NOMO-1 treated with DMSO at 0.1 percent for 48 hours (cell line): Measurements from ENCODE around the gene PLA2G4E.

Experiments
- DNase-seq: peaks from one replicate; lab custom pipeline; 2025; ENCODE audit not compliant: unreplicated experiment; lab: John Stamatoyannopoulos, UW

Gene PLA2G4E

DNA sequence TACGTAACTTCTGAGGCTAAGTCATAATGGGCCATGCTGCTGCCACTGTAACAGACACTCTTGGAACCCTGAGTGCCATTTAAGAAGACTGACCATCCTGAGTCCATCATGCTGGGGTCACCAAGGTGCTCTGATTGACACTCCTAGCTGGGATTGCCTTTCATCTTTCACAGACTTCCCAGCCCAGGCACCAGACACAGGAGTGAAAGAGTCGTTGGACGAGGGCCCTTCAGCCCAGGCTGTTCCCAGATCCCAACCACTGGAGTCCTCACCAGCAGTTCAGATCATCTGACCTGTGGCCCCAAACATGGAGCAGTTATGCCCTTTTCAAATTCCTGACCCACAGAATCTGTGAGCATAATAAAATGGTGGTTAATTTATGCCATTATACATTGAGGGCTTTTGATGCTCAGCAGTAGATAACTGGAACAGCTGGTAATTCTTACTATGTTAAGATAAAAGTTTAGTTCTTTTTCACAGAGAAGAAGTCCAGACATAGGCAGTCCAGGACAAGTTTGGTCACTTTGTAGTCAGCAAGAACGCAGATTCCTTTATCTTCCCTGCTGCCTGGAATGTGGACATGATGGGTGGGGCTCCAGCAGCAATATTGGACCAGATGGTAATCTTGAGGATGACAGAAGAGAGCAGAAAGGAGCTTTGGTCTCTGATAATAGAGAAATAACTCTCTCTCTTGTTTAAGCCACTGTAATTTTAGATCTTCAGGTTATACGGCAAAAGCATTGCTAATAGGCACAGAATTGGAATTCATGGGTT, 41.2 kb downstream of the PLA2G4E start:
- DNase-seq = no peak

DNA sequence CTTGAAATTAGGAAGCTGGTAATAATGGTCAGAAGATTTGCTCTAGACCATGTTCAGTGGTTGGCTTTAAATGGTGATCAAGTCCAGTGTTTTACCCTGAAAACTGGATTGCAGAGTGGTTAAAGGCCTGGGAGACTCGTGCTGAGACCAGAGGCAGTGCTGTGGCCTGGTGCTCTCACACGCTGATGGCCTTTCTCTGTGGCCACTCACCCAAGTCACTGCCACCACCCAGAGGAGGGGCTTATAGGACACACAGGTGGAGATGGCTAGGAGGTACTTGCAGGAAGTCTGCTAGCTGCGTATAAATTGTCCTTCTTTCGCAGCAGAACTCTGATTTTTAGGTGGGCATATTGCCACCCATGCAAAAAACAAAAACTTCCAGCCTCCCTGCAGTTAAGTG, 42.3 kb downstream of the PLA2G4E start:
- DNase-seq = no peak

DNA sequence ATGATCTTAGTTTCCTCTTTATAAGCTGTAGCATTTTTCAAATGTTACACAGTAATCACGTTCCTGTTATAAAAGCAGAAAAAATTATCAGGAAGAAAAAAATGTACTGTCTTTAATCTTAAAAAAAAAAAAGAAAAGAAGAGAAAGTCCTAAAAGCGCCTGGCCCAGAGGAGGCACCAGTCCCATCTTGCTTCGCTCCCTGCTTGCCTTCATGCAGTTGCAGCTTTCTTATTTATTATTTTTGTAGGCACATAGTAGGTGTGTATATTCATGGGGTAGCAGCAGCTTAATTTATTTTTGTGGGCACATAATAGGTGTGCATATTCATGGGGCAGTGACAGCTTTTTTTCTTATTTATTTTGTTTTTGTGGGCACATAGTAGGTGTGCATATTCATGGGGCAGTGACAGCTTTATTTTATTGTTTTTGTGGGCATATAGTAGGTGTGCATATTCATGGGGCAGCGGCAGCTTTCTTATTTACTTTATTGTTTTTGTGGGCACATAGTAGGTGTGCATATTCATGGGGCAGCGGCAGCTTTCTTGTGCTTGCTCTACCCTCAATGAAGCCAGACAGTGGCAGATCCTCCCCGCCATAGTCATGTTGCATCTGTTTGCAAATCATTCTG, 43.0 kb downstream of the PLA2G4E start:
- DNase-seq = no peak

DNA sequence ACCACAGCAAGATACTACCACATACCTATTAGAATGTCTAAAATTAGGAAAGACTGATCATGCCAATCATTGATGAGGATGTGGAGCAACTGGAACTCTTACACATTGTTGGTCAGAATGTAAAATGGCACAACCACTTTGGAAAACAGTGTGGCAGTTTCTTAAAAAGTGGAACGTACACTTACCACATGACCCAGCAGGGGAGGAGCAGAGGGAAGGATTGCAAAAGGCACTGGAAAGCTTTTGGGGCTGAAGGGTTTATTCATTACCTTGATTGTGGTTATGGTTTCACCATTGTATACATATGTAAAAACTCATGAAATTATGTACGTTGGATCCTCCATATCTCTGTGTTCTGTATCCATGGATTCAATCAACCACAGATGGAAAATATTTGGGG, 45.2 kb downstream of the PLA2G4E start:
- DNase-seq = peak; percentile 33

DNA sequence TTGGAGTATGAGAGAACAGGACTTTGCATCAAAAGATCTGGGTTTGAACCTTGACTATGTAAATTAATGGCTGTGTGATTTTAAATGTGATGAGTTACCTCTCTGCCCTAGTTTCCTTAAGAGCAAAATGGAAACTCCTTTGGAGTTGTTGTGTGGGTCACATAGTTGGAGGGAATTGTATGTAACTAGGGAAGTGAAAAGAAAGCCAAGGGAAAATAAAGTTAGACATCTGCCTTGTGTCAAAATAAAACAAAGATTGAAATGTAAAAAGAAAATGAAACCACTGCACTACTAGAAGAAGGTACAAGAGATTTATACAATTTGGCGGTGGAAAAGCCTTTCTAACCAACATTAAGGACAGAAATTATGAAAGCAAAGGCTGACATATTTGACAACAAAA, 46.8 kb downstream of the PLA2G4E start:
- no peak for DNase-seq

DNA sequence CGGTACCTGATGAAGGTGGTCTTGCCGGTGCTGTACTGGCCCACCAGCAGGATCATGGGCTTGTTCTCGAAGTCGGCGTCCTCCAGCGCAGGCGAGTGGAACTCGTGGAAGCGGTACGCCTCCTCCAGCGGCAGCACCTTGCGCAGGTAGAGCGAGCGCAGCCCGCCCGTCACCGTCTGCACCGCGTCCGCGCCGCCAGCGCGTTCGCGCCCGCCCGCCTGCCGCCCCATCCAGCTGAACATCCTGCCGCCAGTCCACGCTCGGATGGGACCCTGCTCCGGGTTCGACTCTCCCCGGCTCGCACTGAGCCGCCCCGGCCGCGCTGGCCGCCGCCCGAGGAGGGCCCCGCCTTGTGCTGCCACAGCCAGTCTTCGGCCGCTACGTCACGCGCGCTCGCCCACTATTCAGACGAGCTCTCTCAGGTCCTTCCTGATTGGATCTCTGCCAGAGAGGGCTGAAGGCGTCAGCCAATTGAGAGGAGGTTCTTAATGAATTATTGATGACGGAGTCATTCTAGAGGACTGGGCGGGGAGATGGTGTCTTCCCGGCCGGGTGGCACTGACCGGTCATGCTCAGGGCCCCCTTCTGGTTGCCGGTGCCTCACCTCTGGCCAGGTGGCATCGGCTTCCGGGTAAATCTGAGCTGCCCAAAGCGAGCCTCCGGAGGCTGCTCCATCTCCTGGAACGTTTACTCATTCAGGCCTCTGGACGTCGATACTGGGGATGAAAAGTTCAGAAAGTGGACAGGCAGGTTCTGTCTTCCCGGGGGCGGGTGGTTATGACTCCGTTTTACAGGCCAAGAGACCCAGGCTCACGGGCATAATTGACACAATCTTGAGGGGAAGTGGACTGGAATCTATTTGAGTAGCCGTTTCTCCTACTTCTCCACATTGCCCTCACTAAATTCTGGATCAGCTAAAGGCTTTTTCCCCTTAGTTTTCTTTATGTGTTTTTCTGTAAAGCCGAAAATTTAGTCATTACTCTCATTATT, 48.3 kb downstream of the PLA2G4E start, which contains the start of gene EHD4:
Gene EHD4, minus strand, starts transcription at position 305 of the 990 bp plus-strand sequence. Its CDS starts 63 bp downstream, at position 242.
- peak; percentile 98 for DNase-seq

DNA sequence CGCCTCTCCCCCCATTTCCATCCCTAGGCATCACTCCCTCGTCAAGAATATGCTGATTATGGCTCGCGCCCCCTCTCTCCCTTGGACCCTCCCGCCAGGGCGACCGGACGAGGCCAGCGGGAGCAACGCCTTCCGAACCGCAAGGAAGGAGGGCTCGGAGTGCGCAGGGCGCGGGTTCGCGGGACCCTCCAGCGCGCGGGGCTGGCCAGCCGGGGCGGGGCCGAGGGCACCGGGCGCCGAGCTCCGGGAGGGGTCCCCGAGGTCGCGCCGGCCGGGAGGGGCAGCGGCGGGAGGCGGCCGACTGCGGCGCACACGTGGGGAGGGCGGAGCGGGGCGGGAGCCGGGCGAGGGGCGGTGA, 49.0 kb downstream of the PLA2G4E start:
- DNase-seq = no peak

DNA sequence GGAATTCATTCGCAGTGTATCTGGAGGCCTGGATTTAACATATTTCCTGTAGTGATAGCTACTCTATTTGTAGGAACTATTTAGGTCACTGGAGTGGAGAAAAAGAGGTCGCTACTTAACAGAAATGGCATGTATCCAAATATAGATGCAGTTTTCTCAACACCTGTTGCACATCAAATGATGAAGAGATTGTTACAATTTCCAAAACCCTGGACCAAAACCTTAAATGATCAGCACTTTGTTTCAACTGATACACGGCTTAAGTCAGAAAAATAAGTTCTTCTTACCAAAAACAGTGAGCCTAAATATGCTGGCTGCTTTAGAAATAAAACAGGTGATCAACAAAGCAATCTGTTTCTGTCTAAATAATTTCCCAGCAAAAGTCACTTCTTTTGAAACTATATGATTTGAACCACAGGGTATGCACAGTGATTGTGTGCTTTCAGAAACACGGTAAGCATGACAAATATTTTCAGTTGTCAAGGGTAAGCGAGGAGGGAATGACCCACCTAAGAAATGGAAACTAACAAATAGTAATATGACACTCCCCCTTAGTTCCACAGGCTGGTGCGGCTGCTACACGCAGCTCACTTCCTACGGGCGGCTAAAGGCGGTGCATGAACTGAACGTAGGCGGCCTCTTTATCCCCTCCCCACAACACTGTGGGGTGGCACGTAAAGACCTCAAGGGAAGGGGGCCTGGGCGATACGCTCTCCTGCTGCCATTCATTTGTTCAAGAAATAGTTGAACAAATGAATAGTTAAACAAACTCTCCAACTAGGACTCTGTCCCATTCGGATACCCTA, 49.5 kb downstream of the PLA2G4E start:
- DNase-seq = peak; percentile 44

DNA sequence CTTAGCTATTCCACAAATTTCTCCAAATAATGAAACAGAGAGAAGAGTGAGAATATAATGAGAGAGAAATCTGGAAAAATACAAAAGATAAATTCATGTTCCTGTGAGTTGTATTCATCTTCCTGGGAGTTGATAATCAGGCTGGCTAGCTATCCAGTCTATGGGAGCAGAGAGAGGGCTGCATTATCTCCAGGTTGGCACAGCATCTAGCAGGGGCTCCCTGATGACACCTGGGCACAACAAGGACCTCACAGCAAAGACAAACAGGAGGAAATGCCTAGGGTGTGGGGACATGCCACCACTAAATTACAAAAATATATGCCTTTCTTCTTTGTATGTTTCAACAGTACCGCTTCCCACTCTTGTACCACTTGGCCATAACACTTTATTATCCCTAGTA, 50.4 kb downstream of the PLA2G4E start:
- no peak for DNase-seq

DNA sequence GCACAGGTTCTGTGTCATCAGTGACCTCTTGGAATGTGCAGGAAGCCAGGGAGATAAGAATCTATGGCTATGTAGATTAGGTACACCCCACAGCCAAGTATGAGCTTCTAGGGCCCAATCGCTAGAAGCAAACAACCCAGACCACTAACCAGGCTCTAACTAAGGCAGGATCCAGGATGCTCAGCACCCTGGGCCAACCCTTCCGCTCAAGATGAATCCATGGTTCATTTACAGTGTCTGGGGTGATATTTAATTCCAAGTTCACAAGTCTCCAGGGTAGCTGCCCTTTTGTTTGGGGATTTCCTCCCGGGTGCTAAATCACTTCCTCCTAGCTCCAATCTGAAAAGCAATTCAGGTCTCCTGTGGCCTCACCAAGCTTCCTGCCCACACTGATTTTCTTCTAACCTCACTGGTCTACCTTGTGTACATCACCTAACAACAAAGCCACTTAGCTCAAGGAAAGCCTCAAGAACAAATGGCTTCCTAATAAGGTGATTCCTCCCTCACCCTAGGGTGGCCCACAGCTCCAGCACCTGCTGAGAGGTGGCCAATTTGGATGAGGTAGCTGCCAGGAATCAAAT, 50.9 kb downstream of the PLA2G4E start:
- DNase-seq = peak; percentile 6

DNA sequence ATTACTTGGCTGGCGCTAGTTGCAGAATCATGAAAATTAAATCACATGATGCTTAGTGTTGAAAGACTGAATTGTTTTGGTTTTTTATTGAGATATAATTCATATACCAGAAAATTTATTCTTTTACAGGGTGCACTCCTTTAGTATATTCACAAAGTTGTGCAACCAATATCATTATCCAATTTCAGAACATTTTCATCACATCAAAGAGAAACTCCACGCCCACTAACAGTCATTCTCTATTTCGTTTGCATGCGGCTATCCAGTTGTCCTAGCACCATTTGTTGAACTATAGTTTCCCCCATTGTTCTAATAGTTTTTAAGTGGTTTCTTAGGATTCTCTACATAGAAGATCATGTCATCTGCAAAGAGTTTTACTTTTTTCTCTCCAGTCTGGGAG, 52.1 kb downstream of the PLA2G4E start:
- DNase-seq = peak; percentile 55

DNA sequence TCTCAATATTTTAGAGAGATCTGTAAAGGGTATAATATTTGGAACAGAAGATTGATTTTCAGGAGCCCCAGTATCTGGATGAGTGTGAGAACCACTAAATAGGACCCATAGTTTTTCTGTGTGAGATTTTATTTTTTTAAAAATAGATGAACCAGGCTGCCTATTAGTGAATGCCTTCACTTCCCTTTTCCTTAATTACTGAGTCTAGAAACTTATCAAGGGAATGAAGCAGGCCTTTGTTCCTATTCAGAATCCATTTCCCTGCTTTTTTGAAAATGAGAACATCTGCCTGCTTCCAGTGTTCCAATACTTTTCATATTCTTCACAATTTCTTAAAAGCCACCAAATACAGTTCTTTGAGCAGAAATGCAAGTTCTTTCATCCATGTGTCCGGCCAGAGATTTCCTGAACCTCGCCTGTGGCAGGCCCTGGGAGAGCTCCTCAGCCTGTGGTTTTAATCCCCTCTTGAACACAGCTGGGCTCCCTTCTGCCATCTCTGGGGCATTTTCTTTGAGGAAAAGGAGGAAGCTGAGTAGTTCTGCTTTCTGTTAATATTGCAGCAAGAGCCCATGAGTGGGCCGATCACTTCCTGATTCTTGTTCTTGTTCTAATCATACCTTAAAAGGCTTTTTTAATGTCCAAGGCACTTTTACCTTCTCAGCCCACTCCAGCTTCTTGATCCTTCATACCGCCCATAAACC, 53.2 kb downstream of the PLA2G4E start:
- DNase-seq = peak; percentile 96

DNA sequence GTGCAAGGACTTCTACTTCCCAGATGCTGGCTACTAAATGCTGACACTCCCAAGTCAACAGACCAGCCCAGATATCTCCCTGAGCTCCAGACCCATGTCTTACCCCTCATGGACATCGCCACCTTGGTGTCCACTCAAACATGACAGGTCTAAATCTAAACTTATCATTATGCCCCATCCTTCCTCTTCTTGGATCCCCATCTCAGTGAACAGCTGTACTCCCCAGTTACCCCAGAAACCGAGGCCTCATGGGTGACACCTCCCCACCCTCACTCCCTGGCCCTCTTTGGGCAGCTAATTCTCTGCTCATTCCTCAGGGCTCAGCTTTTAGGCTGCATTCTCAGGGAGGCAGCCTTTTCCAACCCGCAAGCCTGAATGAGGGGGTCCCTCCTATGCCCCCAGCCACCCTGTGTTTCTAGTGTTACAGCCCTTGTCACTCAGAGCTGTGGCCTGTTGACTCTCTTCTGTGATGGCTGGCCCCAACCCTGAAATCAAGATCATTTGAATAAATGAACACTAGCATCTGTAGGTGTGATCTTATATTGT, 53.8 kb downstream of the PLA2G4E start:
- DNase-seq = no peak

DNA sequence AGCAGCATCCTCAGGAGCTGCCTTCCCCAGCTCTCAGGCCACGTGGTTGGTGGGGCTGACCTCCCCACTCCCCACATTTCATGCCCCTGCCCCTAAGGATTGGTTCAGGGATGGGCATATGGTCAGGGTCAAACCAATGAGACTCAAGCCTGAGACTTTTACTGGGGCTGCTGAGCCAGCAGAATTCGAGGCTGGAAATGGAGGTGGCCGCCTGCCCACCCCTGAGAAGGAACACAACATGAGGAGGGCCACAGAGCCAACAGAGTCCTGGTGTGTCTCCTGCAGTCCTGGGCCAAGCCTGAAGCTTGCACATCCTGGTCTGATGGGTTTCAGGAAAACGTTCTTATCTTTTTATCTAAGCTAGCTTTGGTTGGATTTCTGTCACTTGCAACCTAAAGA, 54.4 kb downstream of the PLA2G4E start:
- no peak for DNase-seq

DNA sequence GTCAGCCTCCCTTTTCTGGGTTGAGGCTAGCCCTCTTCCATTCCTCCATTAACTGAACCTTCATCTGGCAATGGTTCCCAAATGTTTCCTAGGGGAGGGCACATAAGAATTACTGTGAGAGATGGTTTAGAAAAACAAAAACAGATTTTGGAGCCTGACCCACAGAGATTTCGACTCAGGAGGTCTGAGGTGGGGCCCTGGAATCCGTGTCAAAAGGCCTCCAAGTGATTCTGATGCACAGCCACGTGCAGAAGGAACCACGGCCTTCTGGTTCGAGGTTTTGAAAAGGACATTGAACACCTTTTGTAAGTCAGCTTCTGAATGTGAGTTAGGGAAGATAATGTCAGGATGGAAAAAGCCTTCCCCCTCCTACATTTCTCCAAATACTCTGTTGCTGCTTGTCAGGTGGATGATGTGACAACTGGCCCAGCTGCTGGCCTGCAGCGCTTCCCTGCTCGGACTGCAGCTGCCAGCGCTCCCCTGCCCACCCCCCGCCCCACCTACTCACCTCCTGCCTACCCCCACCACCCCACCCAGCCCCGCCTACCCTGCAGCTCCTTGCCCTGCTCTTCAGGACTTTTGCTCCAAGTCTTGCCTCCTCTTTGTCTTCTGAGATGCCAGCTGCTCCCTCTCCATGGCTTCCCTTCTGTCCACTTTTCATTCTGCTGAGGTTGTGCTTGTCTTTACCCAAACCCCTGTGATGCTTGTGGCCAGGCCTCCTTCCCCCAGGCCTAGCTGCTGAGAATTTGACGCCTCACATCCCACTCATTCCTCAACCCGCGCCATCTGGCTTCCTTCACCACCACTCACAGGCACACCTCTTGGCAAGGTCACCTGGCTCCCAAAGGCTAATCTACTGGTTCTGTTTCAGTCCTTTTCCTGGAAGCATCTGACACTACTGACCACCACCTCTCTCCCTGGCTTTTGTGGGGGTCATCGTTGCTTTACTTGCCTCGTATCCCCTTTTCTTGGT, 55.1 kb downstream of the PLA2G4E start:
- DNase-seq = no peak

DNA sequence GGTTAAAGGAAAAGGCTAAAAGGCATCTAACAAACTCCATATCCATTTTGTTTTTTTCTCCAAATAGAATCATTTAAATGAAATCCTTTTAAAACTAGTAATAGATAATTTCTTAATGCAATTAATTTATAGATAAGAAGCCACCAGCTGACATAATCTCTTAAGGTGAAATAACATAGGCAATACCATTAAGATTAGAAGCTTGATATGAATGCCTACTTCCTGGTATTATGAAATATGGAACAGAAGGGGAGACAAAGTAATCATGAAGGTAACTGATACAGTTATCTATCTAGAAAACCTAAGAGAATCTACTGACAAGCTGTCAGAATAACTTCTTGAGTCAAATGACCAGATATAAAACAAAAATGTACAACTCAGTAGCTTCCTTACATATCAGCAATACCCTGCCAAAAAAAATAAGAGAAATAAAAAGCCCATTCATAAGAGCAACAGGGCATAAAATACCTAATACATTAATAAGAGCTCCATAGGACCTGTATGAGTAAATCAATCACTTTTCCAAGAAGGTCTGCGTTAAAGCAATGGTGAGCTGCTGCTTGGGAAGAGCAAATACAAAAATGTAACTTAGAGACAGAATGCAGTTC, 59.1 kb downstream of the PLA2G4E start:
- no peak for DNase-seq

DNA sequence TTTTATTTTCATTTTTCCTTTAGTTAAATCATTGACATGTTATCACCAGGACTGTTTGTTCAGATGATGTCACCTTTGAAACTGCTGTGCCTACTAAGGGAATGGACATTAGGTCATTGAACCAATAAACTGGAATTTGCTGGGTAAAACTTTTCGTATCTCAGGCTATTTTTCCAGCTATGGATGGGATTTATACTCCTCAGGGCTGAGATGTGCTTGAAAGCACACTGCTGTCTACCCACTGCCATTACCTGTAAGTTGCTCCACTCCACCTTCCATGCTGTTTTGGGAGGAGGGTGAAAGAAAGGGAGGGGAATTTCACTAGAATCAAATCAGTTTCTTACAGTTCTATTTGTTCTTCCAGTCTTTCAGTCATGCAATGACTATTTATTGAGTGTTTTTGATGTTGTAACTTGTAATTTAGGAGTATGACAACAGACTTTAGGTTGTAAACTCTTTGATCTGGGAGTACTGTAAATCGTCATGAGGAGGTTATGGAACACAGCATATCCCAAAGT, 59.8 kb downstream of the PLA2G4E start:
- DNase-seq = no peak

DNA sequence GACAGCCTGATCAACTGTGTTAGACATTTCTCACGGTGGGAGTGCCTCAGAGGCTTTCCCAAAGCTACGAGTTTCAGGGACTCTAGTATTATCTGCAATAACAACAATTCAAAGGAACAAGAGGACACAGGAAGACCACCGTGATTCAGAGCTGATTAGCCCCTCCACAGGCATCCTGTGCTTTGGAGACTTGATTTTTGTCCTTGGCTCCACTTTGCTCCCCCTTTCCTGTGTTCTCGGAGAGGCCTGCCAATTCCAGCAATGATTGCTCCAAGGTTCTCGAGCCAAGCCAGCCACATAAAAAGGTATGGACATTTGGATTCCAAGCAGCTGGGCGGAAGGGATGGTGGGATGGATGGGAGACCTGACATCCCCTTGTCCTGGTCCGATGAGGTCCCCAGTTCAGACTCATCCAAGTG, 62.8 kb downstream of the PLA2G4E start:
- no peak for DNase-seq
